ENCODE results near the gene ABCA1.
A peak's percentile ranks its signal among the peaks of the same experiment; 100 is the strongest.
"Not testable (repeated sequence)": the region's sequence is repeated elsewhere in the genome, so short reads cannot be mapped to it uniquely, and the experiment has no call there.

The ABCA1 gene

GRCh38 chr9:104868687-104869404 is 59.1 kb downstream of the ABCA1 start:
- no peak for DNase-seq (ENCODE audit: low spot score)

DNA sequence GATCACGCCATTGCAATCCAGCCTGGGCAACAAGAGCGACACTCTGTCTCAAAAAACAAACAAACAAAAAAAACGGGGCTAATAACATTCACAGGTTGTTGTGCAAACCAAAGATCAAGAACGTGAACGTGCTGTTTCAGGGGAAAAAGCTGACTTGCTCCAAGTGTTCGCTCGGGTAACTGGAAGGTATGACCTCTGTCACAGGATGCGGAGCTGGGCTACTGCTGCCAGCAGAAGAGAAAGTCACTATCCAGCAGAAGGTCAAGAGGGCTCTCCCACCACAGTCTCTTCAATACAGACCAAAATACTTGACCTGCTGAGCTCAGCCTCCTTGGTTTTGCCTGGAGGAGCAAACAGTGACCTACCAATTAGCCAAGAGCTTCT is 59.7 kb downstream of the ABCA1 start:
- DNase-seq (ENCODE audit: low spot score): no peak

- no peak for DNase-seq (ENCODE audit: low spot score)
Observed at GRCh38 chr9:104866191-104866590, 61.8 kb downstream of the ABCA1 start.

DNA sequence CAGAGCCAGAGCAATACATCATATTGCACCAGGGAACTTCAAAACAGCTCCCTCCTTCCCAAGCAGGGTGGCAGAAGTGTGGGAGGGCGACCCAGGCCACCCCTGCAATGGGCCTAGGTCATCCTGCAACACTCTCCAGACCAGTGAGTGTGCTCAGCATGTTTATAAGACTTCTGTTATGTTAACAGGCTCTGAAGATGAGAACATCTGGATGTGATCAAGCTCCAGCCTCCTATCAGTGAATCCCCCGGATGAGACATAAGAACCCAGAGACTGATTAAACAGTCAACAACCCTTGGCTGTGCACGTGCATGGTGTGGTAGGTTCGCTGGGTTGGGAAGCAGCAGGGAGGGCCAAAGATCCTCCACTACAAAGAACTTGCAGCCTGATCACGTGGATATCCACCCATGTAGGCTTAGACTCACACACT is 63.3 kb downstream of the ABCA1 start:
- no peak for DNase-seq (ENCODE audit: low spot score)

- DNase-seq (ENCODE audit: low spot score): peak; percentile 79
Observed at GRCh38 chr9:104863180-104863883, 64.6 kb downstream of the ABCA1 start.

- DNase-seq (ENCODE audit: low spot score): no peak
Observed at GRCh38 chr9:104861397-104861796, 66.6 kb downstream of the ABCA1 start.

DNA sequence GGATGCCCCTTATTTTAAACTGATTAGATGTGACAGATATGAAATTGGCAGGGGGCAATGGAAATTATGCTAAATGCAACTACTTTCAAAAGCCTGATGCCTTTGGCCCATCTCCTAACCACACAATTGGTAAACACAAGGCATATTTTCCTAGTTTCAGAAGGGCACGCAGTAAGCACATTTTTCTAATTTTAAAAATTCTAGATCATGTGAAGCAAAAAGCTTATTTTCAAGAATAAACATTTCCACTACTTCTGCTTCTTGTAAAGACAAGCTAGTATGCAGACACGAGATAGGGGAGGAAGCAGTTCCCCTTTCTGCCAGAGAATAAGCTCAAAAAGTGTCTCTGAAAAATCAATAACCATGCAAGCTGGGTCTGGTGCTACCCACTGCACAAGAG is 67.7 kb downstream of the ABCA1 start:
- DNase-seq (ENCODE audit: low spot score): no peak

DNA sequence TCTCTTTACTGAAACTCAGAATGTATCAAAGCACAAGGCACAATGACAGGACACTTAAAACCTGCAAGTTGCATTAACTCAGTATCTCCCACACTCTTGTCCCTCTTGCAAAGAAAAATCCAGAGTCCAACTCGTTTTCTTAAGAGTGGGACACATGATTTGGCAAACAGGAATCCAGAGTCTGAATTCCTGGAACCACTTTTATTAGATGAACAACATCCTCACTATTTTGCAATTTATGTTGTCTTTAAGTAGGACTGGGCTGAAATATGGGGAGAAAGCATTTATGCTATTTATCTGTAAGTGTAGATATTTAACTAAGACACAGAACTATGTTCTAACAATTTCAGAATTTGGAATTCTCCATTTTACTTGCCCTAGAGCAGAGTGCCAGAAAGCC is 69.1 kb downstream of the ABCA1 start:
- DNase-seq (ENCODE audit: low spot score): no peak

DNA sequence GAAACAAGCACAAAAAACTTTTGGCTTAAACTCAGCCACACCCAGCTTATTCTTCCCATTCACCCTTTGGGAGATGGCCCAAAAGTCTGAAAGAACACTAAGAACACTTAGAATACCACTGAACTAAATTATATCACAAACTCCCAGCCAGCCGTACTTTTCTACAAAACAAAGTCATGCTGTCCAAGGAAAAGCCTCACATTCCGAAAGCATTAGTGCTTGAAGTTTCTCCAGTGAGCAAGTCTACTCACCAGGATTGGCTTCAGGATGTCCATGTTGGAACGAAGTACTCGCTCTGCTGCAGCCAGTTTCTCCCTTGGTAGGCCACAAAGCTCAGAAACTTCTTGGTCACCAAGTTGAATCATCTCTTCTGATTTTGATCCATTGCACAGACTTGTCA is 69.7 kb downstream of the ABCA1 start:
- no peak for DNase-seq (ENCODE audit: low spot score)

- DNase-seq (ENCODE audit: low spot score): no peak
Observed at GRCh38 chr9:104856413-104856941, 71.5 kb downstream of the ABCA1 start.

DNA sequence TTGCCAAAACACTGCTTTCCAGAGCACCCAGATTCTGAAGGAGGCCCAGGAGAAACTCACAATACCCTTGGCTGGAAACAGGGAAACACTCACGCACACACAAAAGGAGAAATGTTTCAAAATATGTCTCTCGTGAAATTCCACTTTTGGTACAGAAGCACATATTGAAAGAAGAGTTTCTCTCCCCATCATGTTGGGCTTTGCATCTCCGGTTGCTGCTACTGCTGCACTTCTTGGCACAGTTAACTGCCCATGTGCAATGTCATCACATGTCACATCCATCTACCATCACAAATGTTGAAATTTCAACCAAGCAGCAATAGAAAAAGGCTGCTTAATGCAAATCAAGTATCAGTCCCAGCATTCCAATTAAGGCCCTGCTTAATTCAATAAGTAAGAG is 72.1 kb downstream of the ABCA1 start:
- no peak for DNase-seq (ENCODE audit: low spot score)

GRCh38 chr9:104855258-104855657 is 72.7 kb downstream of the ABCA1 start:
- not testable (repeated sequence) for DNase-seq (ENCODE audit: low spot score)

DNA sequence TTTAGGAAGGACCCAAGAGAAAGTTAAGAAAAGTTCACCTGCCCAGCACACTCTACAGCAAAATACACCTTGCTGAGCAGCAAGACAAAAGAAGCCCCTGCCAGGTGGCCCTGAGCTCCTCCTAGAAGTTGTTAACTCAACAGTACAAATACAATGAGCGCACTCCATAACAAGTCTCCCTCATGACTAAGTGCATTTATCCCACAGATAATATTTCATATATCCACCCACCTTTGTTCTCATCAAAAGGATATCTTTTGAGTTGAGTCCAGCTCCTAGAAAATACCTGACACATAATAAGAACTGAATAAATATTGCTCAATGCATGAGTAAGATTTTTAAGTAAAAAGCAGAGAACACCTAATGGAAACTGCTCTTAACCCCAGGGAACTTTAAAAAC is 73.3 kb downstream of the ABCA1 start:
- DNase-seq (ENCODE audit: low spot score): no peak

DNA sequence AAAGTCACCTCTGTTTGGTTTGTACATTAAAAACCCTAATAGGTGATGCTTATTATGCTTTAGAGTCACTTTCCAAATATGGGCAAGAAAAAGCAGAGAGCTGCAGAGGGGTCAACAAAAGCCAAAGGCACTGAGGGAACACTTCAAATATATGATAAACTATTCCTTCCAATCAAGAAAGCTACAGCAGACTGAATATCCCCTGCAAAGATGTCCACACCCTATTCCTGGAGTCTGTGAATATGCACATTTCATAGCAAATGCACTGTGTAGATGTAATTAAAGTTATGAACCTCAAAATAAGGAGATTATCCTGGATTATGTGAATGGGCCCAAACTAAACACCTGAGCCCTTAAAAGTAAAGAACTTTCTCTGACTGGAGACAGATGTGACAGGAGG is 74.3 kb downstream of the ABCA1 start:
- DNase-seq (ENCODE audit: low spot score): no peak

DNA sequence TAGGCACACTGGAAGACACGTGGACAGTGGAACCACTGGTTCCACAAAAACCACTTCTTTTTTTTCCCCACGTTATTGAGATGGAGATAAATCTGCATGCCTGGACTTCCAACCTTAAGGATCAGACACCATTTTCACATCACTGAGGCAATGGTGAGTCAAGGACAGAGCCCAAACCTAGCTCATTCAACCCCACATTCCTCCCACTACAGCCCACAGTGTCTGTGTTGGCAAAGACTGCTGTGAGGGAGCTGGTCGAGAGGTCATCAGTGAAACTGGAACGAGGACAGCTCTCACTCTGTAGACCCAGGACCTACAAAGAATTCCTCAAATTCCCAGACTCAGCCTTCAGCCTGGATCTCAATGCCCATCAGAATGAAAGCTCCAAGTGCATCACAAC is 74.8 kb downstream of the ABCA1 start:
- DNase-seq (ENCODE audit: low spot score): no peak

GRCh38 chr9:104851546-104851920 is 76.4 kb downstream of the ABCA1 start:
- no peak for DNase-seq (ENCODE audit: low spot score)

DNA sequence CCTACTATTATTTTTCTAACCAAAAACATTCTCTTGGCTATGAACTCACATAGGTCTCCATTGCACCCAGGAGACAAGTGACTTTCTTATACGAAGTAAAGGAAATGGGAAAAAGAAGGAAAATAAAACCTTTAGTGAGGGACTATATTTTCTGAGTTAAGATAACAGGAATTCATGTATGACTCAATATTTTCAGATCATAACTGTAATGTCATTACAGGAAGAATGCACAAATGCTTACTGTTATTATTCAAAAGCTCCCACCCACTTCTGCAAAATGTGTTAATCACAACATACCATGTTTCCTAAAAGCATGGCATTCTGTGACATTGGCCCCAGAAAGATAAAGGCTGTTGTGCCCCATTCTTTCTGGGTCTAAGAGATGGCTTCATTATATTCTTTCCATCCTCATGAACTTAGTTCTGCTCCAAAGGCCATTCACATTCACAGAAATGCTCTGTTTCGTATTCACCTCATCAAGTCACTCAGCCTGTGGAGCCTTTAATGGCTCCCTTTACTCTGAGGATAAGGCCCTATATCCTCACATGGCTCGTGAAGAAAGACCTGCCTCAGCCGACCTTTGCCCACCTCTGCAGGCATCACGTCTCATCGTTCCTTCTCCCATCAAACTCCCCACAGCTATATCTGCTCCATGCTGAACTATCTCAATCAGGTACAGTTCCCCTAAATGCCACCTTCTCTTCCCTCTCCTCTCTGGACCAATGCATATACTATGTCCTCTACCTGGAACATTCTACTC is 77.0 kb downstream of the ABCA1 start:
- DNase-seq (ENCODE audit: low spot score): no peak

GRCh38 chr9:104849023-104849422 is 78.9 kb downstream of the ABCA1 start:
- no peak for DNase-seq (ENCODE audit: low spot score)

- no peak for DNase-seq (ENCODE audit: low spot score)
Observed at GRCh38 chr9:104844710-104845109, 83.2 kb downstream of the ABCA1 start.

DNA sequence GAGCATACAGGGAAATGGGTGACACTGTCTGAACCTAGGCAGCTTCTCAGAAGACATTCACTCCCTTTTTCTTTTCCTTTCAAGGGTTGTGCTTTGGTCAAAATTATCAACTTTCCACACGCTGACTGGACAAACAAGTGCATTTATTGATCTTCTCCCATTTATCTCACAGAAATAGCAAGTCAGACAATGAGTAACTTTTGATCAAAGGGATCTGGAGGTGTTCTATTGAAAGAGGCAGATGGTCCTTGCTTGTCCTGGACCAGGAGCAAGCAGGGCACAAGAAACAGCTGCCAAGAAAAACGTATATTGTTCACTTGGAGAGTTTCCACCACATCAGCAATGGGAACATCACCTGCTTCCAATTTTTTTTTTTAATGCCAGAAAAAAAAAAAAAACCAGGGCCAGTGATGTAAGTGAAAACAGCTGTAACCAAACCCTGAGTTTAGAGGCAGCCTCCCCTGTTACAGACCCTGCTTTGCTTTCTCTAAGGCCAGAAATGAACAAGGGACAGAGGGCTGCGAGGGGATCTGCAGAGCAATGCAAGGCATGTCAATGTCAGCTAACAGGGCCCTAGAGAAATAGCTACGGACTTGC is 84.2 kb downstream of the ABCA1 start:
- no peak for DNase-seq (ENCODE audit: low spot score)

DNA sequence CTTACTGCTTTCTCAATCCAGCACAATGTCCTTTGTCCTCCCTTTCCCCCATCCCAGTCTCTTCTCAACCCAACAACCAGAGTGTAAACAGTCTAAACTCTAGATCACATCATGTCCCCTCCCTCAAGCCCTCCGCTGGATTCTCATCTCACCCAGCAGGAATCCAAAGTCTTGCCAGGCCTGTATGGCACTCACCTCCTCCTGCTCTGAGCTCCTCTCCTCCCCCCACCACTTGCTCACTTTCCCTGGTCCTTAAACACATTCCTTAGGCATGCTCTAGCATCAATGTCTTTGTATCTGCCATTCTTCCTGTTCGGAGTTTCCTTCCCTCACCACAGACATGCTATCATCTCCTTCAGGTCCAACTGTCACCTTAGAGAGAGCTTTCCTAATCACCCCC is 85.3 kb downstream of the ABCA1 start:
- no peak for DNase-seq (ENCODE audit: low spot score)

- no peak for DNase-seq (ENCODE audit: low spot score)
Observed at GRCh38 chr9:104841601-104842141, 86.3 kb downstream of the ABCA1 start.

Measured in cerebellar cortex (tissue), 1 donor.